ENCODE measurements around the gene HES4. TPM values are rescaled to one million over a fixed set of nuclear protein-coding genes. Genes with fewer than 3 reads are reported as not detected.

The HES4 gene
- total RNA-seq, 1 donor from 2014 or later: 21.4 TPM

DNA sequence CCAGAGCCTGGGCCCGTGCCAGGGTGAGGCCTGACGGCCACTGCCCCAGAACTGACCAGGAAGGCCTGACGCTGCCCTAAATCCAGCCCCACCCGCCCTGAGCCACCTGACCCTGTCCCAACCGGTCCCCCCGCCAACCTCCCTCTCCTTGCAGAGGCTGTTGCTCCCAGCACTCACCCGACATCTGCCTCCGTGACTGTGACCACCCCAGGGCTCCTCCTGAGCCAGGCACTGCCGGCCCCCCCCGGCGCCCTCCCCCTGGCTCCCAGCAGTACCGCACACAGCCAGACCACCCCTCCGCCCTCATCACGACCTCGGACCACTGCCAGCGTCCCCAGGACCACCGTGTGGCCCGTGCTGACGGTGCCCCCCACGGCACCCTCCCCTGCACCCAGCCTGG lies 46.3 kb upstream of the HES4 start:
- no peaks in the 10 kb centered on the region for H3K4me1 ChIP-seq
- no peak overlapping the region for H3K4me3 ChIP-seq
- H3K9me3 ChIP-seq: no peaks in the 10 kb centered on the region
- peaks cover 37% of the 10 kb centered on the region for H3K36me3 ChIP-seq
- DNase-seq (no peak), ATAC-seq (no peak)
- intact Hi-C loops (cut with DNase I): no loop called here
- TF ChIP-seq, protein P1, sequence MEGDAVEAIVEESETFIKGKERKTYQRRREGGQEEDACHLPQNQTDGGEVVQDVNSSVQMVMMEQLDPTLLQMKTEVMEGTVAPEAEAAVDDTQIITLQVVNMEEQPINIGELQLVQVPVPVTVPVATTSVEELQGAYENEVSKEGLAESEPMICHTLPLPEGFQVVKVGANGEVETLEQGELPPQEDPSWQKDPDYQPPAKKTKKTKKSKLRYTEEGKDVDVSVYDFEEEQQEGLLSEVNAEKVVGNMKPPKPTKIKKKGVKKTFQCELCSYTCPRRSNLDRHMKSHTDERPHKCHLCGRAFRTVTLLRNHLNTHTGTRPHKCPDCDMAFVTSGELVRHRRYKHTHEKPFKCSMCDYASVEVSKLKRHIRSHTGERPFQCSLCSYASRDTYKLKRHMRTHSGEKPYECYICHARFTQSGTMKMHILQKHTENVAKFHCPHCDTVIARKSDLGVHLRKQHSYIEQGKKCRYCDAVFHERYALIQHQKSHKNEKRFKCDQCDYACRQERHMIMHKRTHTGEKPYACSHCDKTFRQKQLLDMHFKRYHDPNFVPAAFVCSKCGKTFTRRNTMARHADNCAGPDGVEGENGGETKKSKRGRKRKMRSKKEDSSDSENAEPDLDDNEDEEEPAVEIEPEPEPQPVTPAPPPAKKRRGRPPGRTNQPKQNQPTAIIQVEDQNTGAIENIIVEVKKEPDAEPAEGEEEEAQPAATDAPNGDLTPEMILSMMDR (IDR thresholded peaks at IDR 0.05): no peak
- H3K27me3 ChIP-seq (ENCODE audit: low read depth): no peaks in the 10 kb centered on the region
- H3K27ac ChIP-seq: no peak overlapping the region

DNA sequence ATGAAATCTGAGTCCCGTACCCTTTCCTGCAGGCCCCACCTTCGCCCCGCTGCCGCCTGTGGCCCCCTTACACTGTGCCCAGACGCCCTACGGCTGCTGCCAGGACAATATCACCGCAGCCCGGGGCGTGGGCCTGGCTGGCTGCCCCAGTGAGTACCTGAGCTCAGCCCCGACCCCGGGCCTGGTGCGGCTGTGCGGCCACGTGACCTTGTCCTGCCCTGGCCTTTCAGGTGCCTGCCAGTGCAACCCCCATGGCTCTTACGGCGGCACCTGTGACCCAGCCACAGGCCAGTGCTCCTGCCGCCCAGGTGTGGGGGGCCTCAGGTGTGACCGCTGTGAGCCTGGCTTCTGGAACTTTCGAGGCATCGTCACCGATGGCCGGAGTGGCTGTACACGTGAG lies 45.2 kb upstream of the HES4 start:
- ATAC-seq (no peak), DNase-seq (no peak)
- Histone ChIP-seq H3K27ac (no peak overlapping the region), H3K27me3 (ENCODE audit: low read depth) (peaks cover 5% of the 10 kb centered on the region), H3K4me3 (no peak overlapping the region), H3K9me3 (no peaks in the 10 kb centered on the region), H3K4me1 (peaks cover 5% of the 10 kb centered on the region), H3K36me3 (peaks cover 35% of the 10 kb centered on the region)
- TF ChIP-seq, protein P1 (IDR thresholded peaks at IDR 0.05): no peak
- intact Hi-C loops (cut with DNase I): no loop called here

DNA sequence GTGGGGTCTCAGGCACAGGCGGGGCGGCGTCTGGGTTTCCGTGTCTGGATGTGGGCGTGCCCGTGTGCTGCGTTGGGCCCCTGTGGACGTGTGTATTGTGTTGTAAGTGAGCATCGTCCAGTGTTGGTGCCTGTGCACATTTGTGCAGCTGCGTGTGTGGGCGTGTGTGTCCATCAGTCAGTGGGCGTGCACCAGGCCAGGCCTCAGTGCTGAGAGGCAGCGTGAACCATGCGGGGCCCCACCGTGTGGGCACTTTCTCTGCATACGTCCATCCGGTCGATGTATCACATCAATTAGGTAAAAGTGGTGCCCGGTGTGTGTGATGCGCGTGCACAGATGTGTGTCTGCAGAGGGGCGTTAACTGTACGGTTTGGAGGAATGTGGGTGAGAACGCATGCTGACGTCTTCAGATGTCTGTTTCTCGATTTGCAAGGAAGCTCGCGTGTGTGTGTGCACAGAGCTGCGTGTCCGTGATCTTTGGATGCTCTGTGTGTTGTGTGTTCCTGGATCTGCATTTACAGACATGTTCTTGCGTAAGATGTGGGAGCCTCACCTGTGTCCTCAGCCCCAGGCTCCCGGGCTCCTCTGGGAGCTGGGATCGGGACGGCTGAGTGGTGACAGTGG lies 44.7 kb upstream of the HES4 start:
- no peak overlapping the region for H3K4me3 ChIP-seq
- H3K27ac ChIP-seq: no peak overlapping the region
- peaks cover 35% of the 10 kb centered on the region for H3K36me3 ChIP-seq
- ATAC-seq (no peak), DNase-seq (no peak)
- H3K9me3 ChIP-seq: no peaks in the 10 kb centered on the region
- H3K27me3 ChIP-seq (ENCODE audit: low read depth): peaks cover 9% of the 10 kb centered on the region
- peaks cover 11% of the 10 kb centered on the region for H3K4me1 ChIP-seq
- intact Hi-C loops (cut with DNase I): no loop called here
- TF ChIP-seq, protein P1 (IDR thresholded peaks at IDR 0.05): no peak

DNA sequence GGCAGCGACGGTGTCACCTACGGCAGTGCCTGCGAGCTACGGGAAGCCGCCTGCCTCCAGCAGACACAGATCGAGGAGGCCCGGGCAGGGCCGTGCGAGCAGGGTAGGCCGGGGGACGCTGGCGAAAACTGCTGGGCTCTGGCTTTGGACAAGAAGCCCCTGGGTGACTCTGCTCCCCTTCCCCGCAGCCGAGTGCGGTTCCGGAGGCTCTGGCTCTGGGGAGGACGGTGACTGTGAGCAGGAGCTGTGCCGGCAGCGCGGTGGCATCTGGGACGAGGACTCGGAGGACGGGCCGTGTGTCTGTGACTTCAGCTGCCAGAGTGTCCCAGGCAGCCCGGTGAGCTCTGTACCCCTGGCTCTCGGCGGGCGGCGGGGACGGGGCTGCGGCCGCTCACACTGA lies 44.0 kb upstream of the HES4 start:
- TF ChIP-seq, protein P1 (IDR thresholded peaks at IDR 0.05): no peak
- H3K36me3 ChIP-seq: peaks cover 35% of the 10 kb centered on the region
- no peak overlapping the region for H3K27ac ChIP-seq
- no peak for ATAC-seq
- H3K4me3 ChIP-seq: no peak overlapping the region
- H3K9me3 ChIP-seq: no peaks in the 10 kb centered on the region
- DNase-seq: no peak
- peaks cover 9% of the 10 kb centered on the region for H3K27me3 ChIP-seq (ENCODE audit: low read depth)
- intact Hi-C loops (cut with DNase I): no loop called here
- H3K4me1 ChIP-seq: peaks cover 17% of the 10 kb centered on the region

DNA sequence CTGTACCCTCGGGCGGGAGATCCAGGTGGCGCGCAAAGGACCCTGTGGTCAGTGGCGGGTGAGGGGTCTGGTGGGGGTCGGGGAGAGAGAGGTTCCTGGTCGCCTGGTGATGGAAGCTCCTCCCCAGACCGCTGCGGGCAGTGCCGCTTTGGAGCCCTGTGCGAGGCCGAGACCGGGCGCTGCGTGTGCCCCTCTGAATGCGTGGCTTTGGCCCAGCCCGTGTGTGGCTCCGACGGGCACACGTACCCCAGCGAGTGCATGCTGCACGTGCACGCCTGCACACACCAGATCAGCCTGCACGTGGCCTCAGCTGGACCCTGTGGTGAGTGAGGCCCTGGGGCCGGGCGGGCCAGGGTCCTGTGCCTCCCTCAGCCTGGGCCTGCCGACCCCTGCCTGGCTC lies 43.5 kb upstream of the HES4 start:
- Histone ChIP-seq H3K4me1 (peaks cover 18% of the 10 kb centered on the region), H3K36me3 (peaks cover 35% of the 10 kb centered on the region), H3K27ac (no peak overlapping the region), H3K4me3 (no peak overlapping the region), H3K9me3 (no peaks in the 10 kb centered on the region), H3K27me3 (ENCODE audit: low read depth) (peaks cover 9% of the 10 kb centered on the region)
- no peak for DNase-seq
- no peak for ATAC-seq
- TF ChIP-seq, protein P1 (IDR thresholded peaks at IDR 0.05): no peak
- intact Hi-C loops (cut with DNase I): no loop called here

Measured in lower lobe of right lung (tissue), 2 donors.